A549 (cell line): ENCODE data around the gene C5orf63. TPM values are rescaled to one million over a fixed set of nuclear protein-coding genes. Genes with fewer than 3 reads are reported as not detected.

Source experiments
- ATAC-seq, 2 experiments: fragments of 200-7000 bp in 1 of 2; fragments of >200 bp in 1 of 2; cut with Nextera tagmentation in 1 of 2; cut with Tn5 transposase in 1 of 2; 3 replicates each; pipeline versions ENCODE4 v1.8.0 to v1.9.1; 2018 to 2020; ENCODE audit warnings: mild to moderate bottlenecking in 1 of 2, moderate library complexity in 1 of 2
- CTCF ChIA-PET: fragments of 300-600 bp; sonication (Branson Sonifier 250); formaldehyde crosslinking; extraction: SDS; loops from one replicate; lab custom pipeline; 2021; ENCODE audit warnings: antibody characterized with exemption, inconsistent platforms; lab: Yijun Ruan, JAX
- POLR2A ChIA-PET: fragments of 350-600 bp; formaldehyde crosslinking; extraction: SDS; loops from one replicate; lab custom pipeline; 2021; ENCODE audit warnings: antibody characterized with exemption, inconsistent platforms; lab: Yijun Ruan, JAX
- DNase-seq, 2 experiments: peaks; one replicate each; pipeline versions ENCODE4 v3.0.0 to v3.0.0-alpha.2; 2011 to 2016; ENCODE audit warnings: low read depth in 1 of 2, low spot score in 1 of 2
- FAIRE-seq: peaks from 2 replicates; lab custom pipeline; 2011; peaks lifted over from hg19 to GRCh38; lab: Jason Lieb, UNC
- H3K27ac ChIP-seq, 2 experiments: fragments of >200 bp; sonication (Bioruptor Twin); formaldehyde crosslinking; 3 replicates each; pipeline ENCODE4 v1.5.1; 2016 to 2017
- H3K4me1 ChIP-seq: fragments of >200 bp; sonication (Bioruptor Twin); formaldehyde crosslinking; 3 replicates; pipeline ENCODE4 v1.6.1; 2016
- H3K4me2 ChIP-seq: fragments of >200 bp; sonication (Bioruptor Twin); formaldehyde crosslinking; 3 replicates; pipeline ENCODE4 v1.6.1; 2016
- H3K4me3 ChIP-seq: fragments of >200 bp; sonication (Bioruptor Twin); formaldehyde crosslinking; 3 replicates; pipeline ENCODE4 v1.5.1; 2016
- H3K9me3 ChIP-seq: fragments of >200 bp; sonication (Bioruptor Twin); formaldehyde crosslinking; 3 replicates; pipeline ENCODE4 v1.6.1; 2016
- BCL3 ChIP-seq: fragments of >200 bp; sonication (Bioruptor Twin); formaldehyde crosslinking; IDR thresholded peaks from 3 replicates; pipeline ENCODE4 v1.6.1; 2016
- CBX2 ChIP-seq: fragments of 200-600 bp; sonication (generic); IDR thresholded peaks from 2 replicates; pipeline ENCODE4 v1.6.1; 2016; ENCODE audit warnings: low read depth, mild to moderate bottlenecking, borderline replicate concordance
- E2F6 ChIP-seq: IDR thresholded peaks from 2 replicates; pipeline ENCODE4 v1.6.1; 2012; ENCODE audit warnings: low read depth, borderline replicate concordance
- ELK1 ChIP-seq: fragments of 150-350 bp; IDR thresholded peaks from 2 replicates; pipeline ENCODE4 v1.6.1; 2014; ENCODE audit warnings: low read depth, mild to moderate bottlenecking, low read length
- EP300 ChIP-seq, 2 experiments: fragments of >200 bp; sonication (Bioruptor Twin); formaldehyde crosslinking; IDR thresholded peaks; 2 replicates in 1 of 2; 3 replicates in 1 of 2; pipeline ENCODE4 v1.6.1; 2016 to 2017
- FOXS1 ChIP-seq: fragments of 250-450 bp; sonication (Bioruptor Pico); IDR thresholded peaks from 2 replicates; pipeline ENCODE4 v1.5.0; 2020; ENCODE audit warnings: mild to moderate bottlenecking, moderate library complexity
- GATA3 ChIP-seq: IDR thresholded peaks from 2 replicates; pipeline ENCODE4 v1.6.1; 2012; ENCODE audit warnings: borderline replicate concordance
- HDAC2 ChIP-seq: fragments of 200-600 bp; sonication (generic); IDR thresholded peaks from 2 replicates; pipeline ENCODE4 v1.6.1; 2016
- HEYL ChIP-seq: fragments of 250-450 bp; sonication (Bioruptor Pico); IDR thresholded peaks from 2 replicates; pipeline ENCODE4 v1.8.0; 2021; ENCODE audit warnings: mild to moderate bottlenecking, moderate library complexity
- HMGXB4 ChIP-seq: fragments of 250-450 bp; sonication (Bioruptor Pico); IDR thresholded peaks from 2 replicates; pipeline ENCODE4 v1.5.0; 2021; ENCODE audit warnings: mild to moderate bottlenecking, moderate library complexity, borderline replicate concordance
- JUN ChIP-seq, 2 experiments: fragments of >200 bp; sonication (Bioruptor Twin); formaldehyde crosslinking; IDR thresholded peaks; 2 replicates in 1 of 2; 3 replicates in 1 of 2; pipeline ENCODE4 v1.6.1; 2016 to 2017
- MAFK ChIP-seq: fragments of 450-650 bp; IDR thresholded peaks from 2 replicates; pipeline ENCODE4 v1.6.1; 2014; ENCODE audit not compliant: partially characterized antibody
- MAX ChIP-seq: IDR thresholded peaks from 2 replicates; pipeline ENCODE4 v1.6.1; 2012
- MYC ChIP-seq: IDR thresholded peaks from 2 replicates; pipeline ENCODE4 v1.6.1; 2012; ENCODE audit warnings: mild to moderate bottlenecking, inconsistent platforms, low read length, improper control_type of control experiment, borderline replicate concordance
- NFE2L2 ChIP-seq: fragments of 150-350 bp; conservative IDR thresholded peaks from 2 replicates; pipeline ENCODE4 v1.6.1; 2014; ENCODE audit warnings: low read length
- NR3C1 ChIP-seq: fragments of >200 bp; sonication (Bioruptor Twin); formaldehyde crosslinking; IDR thresholded peaks from 3 replicates; pipeline ENCODE4 v1.6.1; 2017
- PBX3 ChIP-seq: IDR thresholded peaks from 2 replicates; pipeline ENCODE4 v1.6.1; 2012
- PHF8 ChIP-seq: fragments of 200-600 bp; sonication (generic); IDR thresholded peaks from 2 replicates; pipeline ENCODE4 v1.6.1; 2016; ENCODE audit warnings: low read depth, mild to moderate bottlenecking, antibody characterized with exemption, moderate library complexity, borderline replicate concordance
- POLR2A ChIP-seq: IDR thresholded peaks from 2 replicates; pipeline ENCODE4 v1.6.1; 2012; ENCODE audit warnings: mild to moderate bottlenecking, low read length
- RAD21 ChIP-seq, 2 experiments: fragments of >200 bp in 1 of 2; sonication (Bioruptor Twin) in 1 of 2; formaldehyde crosslinking in 1 of 2; IDR thresholded peaks in 1 of 2; conservative IDR thresholded peaks in 1 of 2; 2 replicates in 1 of 2; 3 replicates in 1 of 2; pipeline ENCODE4 v1.6.1; 2012 to 2018; ENCODE audit warnings: inconsistent platforms in 1 of 2
- SREBF2 ChIP-seq: fragments of 450-650 bp; IDR thresholded peaks from 2 replicates; pipeline ENCODE4 v1.6.1; 2014; ENCODE audit warnings: mild to moderate bottlenecking, moderate library complexity
- ZC3H11A ChIP-seq: fragments of 450-650 bp; IDR thresholded peaks from 2 replicates; pipeline ENCODE4 v1.6.1; 2014; ENCODE audit warnings: antibody characterized with exemption, mild to moderate bottlenecking
- WGBS: methylation state at CpG from one replicate; pipeline ENCODE4 v1.1.6; 2017; ENCODE audit errors: missing lambda C conversion rate; 5-methylcytosine and 5-hydroxymethylcytosine counted together
- polyA minus RNA-seq: library from RNA; depleted of rRNA, polyadenylated mRNA; stranded (reverse); fragments of >200 nt; gene quantifications from 2 replicates; pipeline ENCODE4 v1.2.3, GENCODE V29; 2011; rRNA and poly(A)+ RNA removed
- polyA plus RNA-seq, 4 experiments: library from polyadenylated mRNA; depleted of rRNA in 3 of 4; stranded (reverse); fragments of >200 nt; fragmentation: RNase III in 1 of 4; extraction: RNeasy Plus Mini Kit Qiagen cat#74134 plus additional on column Dnase treatment in 1 of 4; gene quantifications; 2 replicates in 3 of 4; 3 replicates in 1 of 4; pipeline ENCODE4 v1.2.3, GENCODE V29; 2011 to 2017

Gene C5orf63
- polyA plus RNA-seq (2011; rRNA removed): 10.9 and 12.0 TPM in 2 replicates
- 2.7 and 3.2 TPM in 2 replicates for polyA plus RNA-seq (2012; cell fraction: cytosol; rRNA removed)
- polyA plus RNA-seq (2012; cell fraction: nucleus; rRNA removed): 1.4 and 1.5 TPM in 2 replicates
- 4.1 to 5.4 TPM (median 4.6 TPM) in 3 replicates for polyA plus RNA-seq (2017; fragmentation: RNase III; extraction: RNeasy Plus Mini Kit Qiagen cat#74134 plus additional on column Dnase treatment)
- 2.9 and 3.3 TPM in 2 replicates for polyA minus RNA-seq

GRCh38 chr5:127072861-127073846 lies at the start of gene C5orf63:
C5orf63 (minus strand) TSS chr5:127073502; CDS start chr5:127058995, 14,507 bp downstream.
- peak; percentile 58 to 61 for DNase-seq
- POLR2A ChIA-PET: interaction anchor here (1.0 to 1.7 kb wide), 4 partner anchors 13 to 224 kb away, joined by 3 to 5 read pairs (median 4); no protein-coding TSS in a partner anchor
- peak within 1 kb of the TSS; percentile 70 for H3K4me2 ChIP-seq
- H3K4me1 ChIP-seq: peaks cover 15% of the 10 kb centered on the region; the same call in 2 of the 3 replicates
- no peak for FAIRE-seq
- H3K4me3 ChIP-seq: peak within 1 kb of the TSS; percentile 61
- peak; percentile 98 to 99 for ATAC-seq
- peak within 1 kb of the TSS; percentile 76 to 81 for H3K27ac ChIP-seq
- 38% methylated on average over 55 of the region's 56 CpGs for WGBS
- CTCF ChIA-PET: interaction anchor here (0.6 to 1.7 kb wide), 5 partner anchors 13 to 303 kb away, joined by 3 read pairs; no protein-coding TSS in a partner anchor
- no peaks in the 10 kb centered on the region for H3K9me3 ChIP-seq
- TF ChIP-seq RAD21 (conservative IDR thresholded peaks at IDR 0.05 in 1 of 2, IDR thresholded peaks at IDR 0.05 in 1 of 2) (no peak), JUN (IDR thresholded peaks at IDR 0.05) (peak; percentile 55 to 61; a peak in 2 of 5 replicates), ZC3H11A (no peak), NR3C1 (no peak), POLR2A (peak; percentile 74), CBX2 (no peak), HMGXB4 (no peak), PBX3 (no peak), E2F6 (peak; percentile 80; the same call in 1 of the 2 replicates), MAFK (no peak), HEYL (CRISPR knock-in tag) (no peak), ELK1 (no peak), EP300 (IDR thresholded peaks at IDR 0.05) (no peak), NFE2L2 (no peak), BCL3 (peak; percentile 55; the same call in 1 of the 3 replicates), FOXS1 (CRISPR knock-in tag) (no peak), PHF8 (peak; percentile 55; the same call in 1 of the 2 replicates), GATA3 (no peak), MAX (peak; percentile 82; the same call in 1 of the 2 replicates), MYC (0 out of 2 replicates have a peak, but pooled peaks have one; percentile 7), HDAC2 (no peak), SREBF2 (no peak)
